GM12874 (cell line): ENCODE measurements around the gene TUBB.

Source experiments
- CTCF ChIP-seq: IDR thresholded peaks from 2 replicates; pipeline ENCODE4 v1.5.1; 2011; ENCODE audit warnings: low read depth, mild to moderate bottlenecking, control low read depth, low read length, moderate library complexity; ENCODE audit not compliant: insufficient read depth

TUBB gene

GRCh38 chr6:30740540-30740870 lies 20.4 kb downstream of the TUBB start:
- TF ChIP-seq CTCF: no peak

- no peak for TF ChIP-seq CTCF
Observed at GRCh38 chr6:30741063-30741779, 21.1 kb downstream of the TUBB start.

GRCh38 chr6:30741789-30742315 lies 21.7 kb downstream of the TUBB start:
- TF ChIP-seq CTCF: no peak

GRCh38 chr6:30742316-30743098 lies 22.4 kb downstream of the TUBB start, which contains the start of gene FLOT1:
Gene FLOT1 (minus strand): TSS chr6:30742687. CDS start chr6:30742189, 498 bp downstream.
- TF ChIP-seq CTCF: no peak

GRCh38 chr6:30743099-30744053 lies 23.2 kb downstream of the TUBB start:
- no peak for TF ChIP-seq CTCF

- peak; percentile 76 for TF ChIP-seq CTCF
Observed at GRCh38 chr6:30744054-30744805, 24.1 kb downstream of the TUBB start, which contains the start of gene IER3. Gene IER3 (minus strand): TSS chr6:30744547. CDS start chr6:30744518, 29 bp downstream.
